ENCODE results near the gene ABHD16A.

The ABHD16A gene

GRCh38 chr6:31663961-31664789, 38.9 kb downstream of the ABHD16A start:
- H3K9ac ChIP-seq, result peak overlapping the region; percentile 91
- H3K4me1 ChIP-seq, result peaks cover 59% of the 10 kb centered on the region
- H3K4me3 ChIP-seq, result peak overlapping the region; percentile 83
- H3K27ac ChIP-seq, result peak overlapping the region; percentile 97
- H3K27me3 ChIP-seq, result no peaks in the 10 kb centered on the region
- H3K36me3 ChIP-seq, result peaks cover 42% of the 10 kb centered on the region
- H3K4me2 ChIP-seq, result peak overlapping the region; percentile 100
- no peak for TF ChIP-seq Cebpa-rat (IDR thresholded peaks at IDR 0.05)
- H3K9me3 ChIP-seq, result no peaks in the 10 kb centered on the region
- peaks cover 15% of the 10 kb centered on the region; the same call in 1 of the 2 replicates for H4K20me1 ChIP-seq

- Histone ChIP-seq H3K9ac (peak overlapping the region; percentile 91), H3K4me3 (peak overlapping the region; percentile 83)
Measured at GRCh38 chr6:31663126-31663960, 39.8 kb downstream of the ABHD16A start.

GRCh38 chr6:31662124-31662723, 40.9 kb downstream of the ABHD16A start:
- H3K9me3 ChIP-seq, result no peaks in the 10 kb centered on the region
- H3K4me3 ChIP-seq, result no peak overlapping the region
- peak overlapping the region; percentile 100 for H3K4me2 ChIP-seq
- no peaks in the 10 kb centered on the region for H3K27me3 ChIP-seq
- H4K20me1 ChIP-seq, result peaks cover 15% of the 10 kb centered on the region; the same call in 1 of the 2 replicates
- 0 out of 2 replicates have a peak overlapping the region, but pooled peaks have one; percentile 16 for H3K27ac ChIP-seq
- no peak for TF ChIP-seq Cebpa-rat (IDR thresholded peaks at IDR 0.05)
- H3K4me1 ChIP-seq, result peaks cover 73% of the 10 kb centered on the region
- H3K9ac ChIP-seq, result peak overlapping the region; percentile 91; the same call in 1 of the 2 replicates
- H3K36me3 ChIP-seq, result peaks cover 33% of the 10 kb centered on the region

More at GRCh38 chr6:31663126-31663960, 39.8 kb downstream of the ABHD16A start:
- Histone ChIP-seq H3K27me3 (no peaks in the 10 kb centered on the region), H3K4me2 (peak overlapping the region; percentile 100), H3K4me1 (peaks cover 67% of the 10 kb centered on the region), H3K27ac (peak overlapping the region; percentile 97), H4K20me1 (peaks cover 13% of the 10 kb centered on the region; the same call in 1 of the 2 replicates), H3K9me3 (no peaks in the 10 kb centered on the region), H3K36me3 (peaks cover 35% of the 10 kb centered on the region)
- TF ChIP-seq Cebpa-rat (IDR thresholded peaks at IDR 0.05), result no peak

GRCh38 chr6:31661262-31662123, 41.6 kb downstream of the ABHD16A start:
- no peak for TF ChIP-seq Cebpa-rat (IDR thresholded peaks at IDR 0.05)
- H3K27ac ChIP-seq, result peak overlapping the region; percentile 90
- H3K4me2 ChIP-seq, result peak overlapping the region; percentile 100
- H3K4me3 ChIP-seq, result peak overlapping the region; percentile 79
- H4K20me1 ChIP-seq, result peaks cover 15% of the 10 kb centered on the region; the same call in 1 of the 2 replicates
- peaks cover 33% of the 10 kb centered on the region for H3K36me3 ChIP-seq
- no peaks in the 10 kb centered on the region for H3K27me3 ChIP-seq
- H3K4me1 ChIP-seq, result peaks cover 66% of the 10 kb centered on the region
- H3K9ac ChIP-seq, result peak overlapping the region; percentile 91
- H3K9me3 ChIP-seq, result no peaks in the 10 kb centered on the region

- Histone ChIP-seq H3K9ac (peak within 1 kb of the TSS; percentile 91), H3K36me3 (peaks cover 41% of the 10 kb centered on the region), H3K4me3 (peak within 1 kb of the TSS; percentile 79), H3K27ac (peak within 1 kb of the TSS; percentile 90), H3K4me2 (peak within 1 kb of the TSS; percentile 100), H3K27me3 (no peaks in the 10 kb centered on the region), H3K4me1 (peaks cover 69% of the 10 kb centered on the region), H3K9me3 (no peaks in the 10 kb centered on the region), H4K20me1 (peaks cover 15% of the 10 kb centered on the region; the same call in 1 of the 2 replicates)
- TF ChIP-seq Cebpa-rat (IDR thresholded peaks at IDR 0.05), result no peak
Measured at GRCh38 chr6:31660381-31661261, 42.5 kb downstream of the ABHD16A start, which contains the start of gene C6orf47. C6orf47 (minus strand) TSS chr6:31660778; CDS start chr6:31659947, 831 bp downstream.

GRCh38 chr6:31659649-31660380, 43.3 kb downstream of the ABHD16A start:
- H3K27me3 ChIP-seq, result no peaks in the 10 kb centered on the region
- H3K36me3 ChIP-seq, result peaks cover 49% of the 10 kb centered on the region
- H3K4me2 ChIP-seq, result peak overlapping the region; percentile 100
- peak overlapping the region; percentile 79 for H3K4me3 ChIP-seq
- peak overlapping the region; percentile 90 for H3K27ac ChIP-seq
- no peak for TF ChIP-seq Cebpa-rat (IDR thresholded peaks at IDR 0.05)
- peaks cover 77% of the 10 kb centered on the region for H3K4me1 ChIP-seq
- H4K20me1 ChIP-seq, result peaks cover 15% of the 10 kb centered on the region; the same call in 1 of the 2 replicates
- no peaks in the 10 kb centered on the region for H3K9me3 ChIP-seq
- H3K9ac ChIP-seq, result peak overlapping the region; percentile 91

- Histone ChIP-seq H3K4me1 (peaks cover 81% of the 10 kb centered on the region), H3K9me3 (no peaks in the 10 kb centered on the region), H3K27ac (peak overlapping the region; percentile 90), H3K36me3 (peaks cover 49% of the 10 kb centered on the region), H3K4me2 (peak overlapping the region; percentile 100), H4K20me1 (peaks cover 15% of the 10 kb centered on the region; the same call in 1 of the 2 replicates), H3K27me3 (no peaks in the 10 kb centered on the region), H3K4me3 (peak overlapping the region; percentile 79), H3K9ac (peak overlapping the region; percentile 91)
- no peak for TF ChIP-seq Cebpa-rat (IDR thresholded peaks at IDR 0.05)
Measured at GRCh38 chr6:31658983-31659648, 44.0 kb downstream of the ABHD16A start.

Measured in BLaER1 (cell line).